GM10266 (cell line): ENCODE results near the gene C1QTNF3.
A peak's percentile ranks its signal among the peaks of the same experiment; 100 is the strongest.

Source experiments
- DNase-seq: peaks from one replicate; pipeline ENCODE4 v3.0.0; 2012; ENCODE audit errors: extremely low spot score
- CTCF ChIP-seq: IDR thresholded peaks from 2 replicates; pipeline ENCODE4 v1.5.1; 2012; ENCODE audit warnings: mild to moderate bottlenecking, low read depth; ENCODE audit not compliant: control insufficient read depth, insufficient read depth; ENCODE audit errors: missing control alignments

C1QTNF3 gene

GRCh38 chr5:34007621-34008600 is 35.1 kb downstream of the C1QTNF3 start, which contains the start of gene AMACR:
Gene AMACR, minus strand, starts transcription at chr5:34008050. Its CDS starts 31 bp downstream, at chr5:34008019.
- no peak for TF ChIP-seq CTCF
- DNase-seq = peak; percentile 92

GRCh38 chr5:34007201-34007620 is 35.8 kb downstream of the C1QTNF3 start:
- DNase-seq = peak; percentile 33
- TF ChIP-seq CTCF = no peak

- no peak for DNase-seq
- no peak for TF ChIP-seq CTCF
These were observed 37.3 kb downstream of the C1QTNF3 start for GRCh38 chr5:34005681-34006080.

GRCh38 chr5:34005211-34005610 is 37.8 kb downstream of the C1QTNF3 start:
- TF ChIP-seq CTCF = no peak
- DNase-seq = peak; percentile 25

GRCh38 chr5:34003941-34004340 is 39.1 kb downstream of the C1QTNF3 start:
- DNase-seq = no peak
- no peak for TF ChIP-seq CTCF

- TF ChIP-seq CTCF = no peak
- no peak for DNase-seq
These were observed 40.2 kb downstream of the C1QTNF3 start for GRCh38 chr5:34002629-34003328.

GRCh38 chr5:34001241-34001841 is 41.7 kb downstream of the C1QTNF3 start:
- DNase-seq = no peak
- TF ChIP-seq CTCF = no peak
